GM18867 (cell line): Measurements from ENCODE around the gene TUBGCP2.

Experiments used
- ATAC-seq: cut with Tn5 transposase; IDR thresholded peaks from one replicate; pipeline ENCODE4 v1.9.1; 2021; ENCODE audit warnings: mild to moderate bottlenecking, moderate library complexity; ENCODE audit not compliant: unreplicated experiment

The TUBGCP2 gene

GRCh38 chr10:133280391-133281059, 28.1 kb downstream of the TUBGCP2 start:
- no peak for ATAC-seq

- ATAC-seq, result no peak
These were observed 29.1 kb downstream of the TUBGCP2 start for GRCh38 chr10:133279326-133280226.

GRCh38 chr10:133278577-133279265, 30.0 kb downstream of the TUBGCP2 start:
- peak; percentile 35 for ATAC-seq

GRCh38 chr10:133277993-133278576, 30.6 kb downstream of the TUBGCP2 start:
- no peak for ATAC-seq

GRCh38 chr10:133277277-133277992, 31.2 kb downstream of the TUBGCP2 start:
- ATAC-seq, result no peak

GRCh38 chr10:133276435-133277201, 32.1 kb downstream of the TUBGCP2 start, which contains the start of gene ADAM8:
TSS of gene ADAM8 (minus strand) at chr10:133276868. CDS start at chr10:133276817, 51 bp downstream.
- ATAC-seq, result peak; percentile 60

- no peak for ATAC-seq
These were observed 32.6 kb downstream of the TUBGCP2 start for GRCh38 chr10:133276100-133276434.

GRCh38 chr10:133275684-133276092, 33.0 kb downstream of the TUBGCP2 start:
- ATAC-seq, result peak; percentile 33

- peak; percentile 50 for ATAC-seq
These were observed 33.7 kb downstream of the TUBGCP2 start for GRCh38 chr10:133274751-133275683.

GRCh38 chr10:133273534-133274143, 35.0 kb downstream of the TUBGCP2 start:
- ATAC-seq, result no peak

GRCh38 chr10:133272964-133273420, 35.7 kb downstream of the TUBGCP2 start:
- ATAC-seq, result no peak

- ATAC-seq, result no peak
These were observed 36.2 kb downstream of the TUBGCP2 start for GRCh38 chr10:133272301-133272963.

GRCh38 chr10:133271521-133272300, 37.0 kb downstream of the TUBGCP2 start:
- no peak for ATAC-seq

GRCh38 chr10:133270773-133271297, 37.8 kb downstream of the TUBGCP2 start:
- ATAC-seq, result no peak

GRCh38 chr10:133270204-133270603, 38.5 kb downstream of the TUBGCP2 start:
- no peak for ATAC-seq

- ATAC-seq, result no peak
These were observed 39.3 kb downstream of the TUBGCP2 start for GRCh38 chr10:133269367-133269766.

- ATAC-seq, result no peak
These were observed 40.1 kb downstream of the TUBGCP2 start for GRCh38 chr10:133268532-133268931.
